GM11168 (cell line): Measurements from ENCODE around the gene LRRC23.
"Not testable (repeated sequence)": the region's sequence is repeated elsewhere in the genome, so short reads cannot be mapped to it uniquely, and the experiment has no call there.

Experiments
- in situ Hi-C: fragments of 300-500 bp; cut with MboI; formaldehyde crosslinking; loops from one replicate; pipeline ENCODE4 v1.12.0; 2022; ENCODE audit warnings: low sequenced_read_pairs; ENCODE audit not compliant: unreplicated experiment

Gene LRRC23, protein sequence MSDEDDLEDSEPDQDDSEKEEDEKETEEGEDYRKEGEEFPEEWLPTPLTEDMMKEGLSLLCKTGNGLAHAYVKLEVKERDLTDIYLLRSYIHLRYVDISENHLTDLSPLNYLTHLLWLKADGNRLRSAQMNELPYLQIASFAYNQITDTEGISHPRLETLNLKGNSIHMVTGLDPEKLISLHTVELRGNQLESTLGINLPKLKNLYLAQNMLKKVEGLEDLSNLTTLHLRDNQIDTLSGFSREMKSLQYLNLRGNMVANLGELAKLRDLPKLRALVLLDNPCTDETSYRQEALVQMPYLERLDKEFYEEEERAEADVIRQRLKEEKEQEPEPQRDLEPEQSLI

DNA sequence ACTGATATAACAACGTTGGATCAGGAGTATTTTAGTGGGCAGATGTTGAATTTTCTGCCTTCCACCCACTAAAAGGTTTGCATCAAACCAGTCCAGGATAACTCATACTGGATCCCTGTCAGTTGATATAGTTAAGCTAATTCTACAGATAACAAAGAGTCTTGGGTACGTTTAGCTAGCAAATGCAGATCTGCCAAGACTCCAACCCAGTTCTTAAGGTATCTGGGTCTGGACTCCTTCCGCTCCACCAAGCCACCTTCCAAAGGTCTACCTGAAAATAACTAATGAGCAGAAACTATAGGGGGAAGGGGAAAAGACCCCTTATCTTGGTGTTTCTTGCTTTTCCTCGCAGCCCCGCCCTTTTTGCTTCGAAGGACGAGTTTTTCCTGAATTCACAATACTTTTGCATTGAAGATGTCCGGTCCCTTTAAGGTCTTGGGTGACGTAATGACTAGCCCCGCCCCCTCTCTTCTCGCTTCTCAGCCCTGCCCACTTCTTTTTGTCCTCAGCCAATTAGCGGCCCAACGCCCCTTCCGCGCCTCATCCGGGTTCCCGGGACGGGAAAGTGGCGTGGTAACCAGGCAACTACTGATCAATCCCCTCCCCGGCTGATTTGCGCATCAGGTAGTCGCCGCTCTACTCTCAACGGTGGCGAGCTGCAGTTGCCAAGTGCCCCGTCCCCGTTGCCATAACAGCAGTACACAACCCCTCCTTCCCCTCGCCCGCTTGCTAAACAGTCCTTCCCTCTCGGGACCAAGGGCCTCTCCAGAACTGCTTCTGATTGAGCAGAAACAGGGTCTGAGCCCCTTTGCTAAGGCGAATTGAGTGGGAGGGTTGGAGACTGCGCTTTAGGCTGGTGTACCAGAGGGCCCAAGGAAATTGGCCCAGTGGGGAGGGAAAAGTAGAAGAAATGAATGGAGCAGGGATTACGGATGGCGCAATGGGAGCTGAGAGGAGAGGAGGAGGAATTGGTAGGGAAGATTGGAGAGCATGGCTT is at the start of gene LRRC23:
LRRC23 (plus strand) TSS at position 543 of the 997 bp plus-strand sequence. CDS start 812 bp downstream, outside the sequence.
- in situ Hi-C loops = no loop called here

- in situ Hi-C loops = no loop called here
These were observed 49.3 kb upstream of the LRRC23 start for GRCh38 chr12:6855322-6855721.

DNA sequence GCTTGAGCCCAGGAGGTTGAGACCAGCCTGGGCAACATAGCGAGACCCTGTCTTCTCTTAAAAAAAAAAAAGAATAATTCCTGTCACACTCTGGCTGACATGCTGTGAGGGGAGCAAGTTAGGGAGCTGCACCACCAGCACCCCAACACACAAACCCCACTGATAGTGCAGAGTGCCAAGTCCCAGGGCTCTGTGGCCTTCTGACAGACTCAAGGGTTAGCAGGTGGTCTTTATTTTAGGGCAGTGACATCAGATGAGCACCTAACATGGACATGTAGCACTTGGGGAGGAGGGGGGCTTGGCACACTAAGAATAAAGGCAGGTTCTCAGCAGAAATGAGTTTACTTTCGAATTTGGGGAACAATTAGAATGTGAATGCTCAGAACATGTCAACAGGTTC is 45.8 kb upstream of the LRRC23 start:
- in situ Hi-C loops = no loop called here

GRCh38 chr12:6860116-6860515 is 44.5 kb upstream of the LRRC23 start:
- in situ Hi-C loops = no loop called here

DNA sequence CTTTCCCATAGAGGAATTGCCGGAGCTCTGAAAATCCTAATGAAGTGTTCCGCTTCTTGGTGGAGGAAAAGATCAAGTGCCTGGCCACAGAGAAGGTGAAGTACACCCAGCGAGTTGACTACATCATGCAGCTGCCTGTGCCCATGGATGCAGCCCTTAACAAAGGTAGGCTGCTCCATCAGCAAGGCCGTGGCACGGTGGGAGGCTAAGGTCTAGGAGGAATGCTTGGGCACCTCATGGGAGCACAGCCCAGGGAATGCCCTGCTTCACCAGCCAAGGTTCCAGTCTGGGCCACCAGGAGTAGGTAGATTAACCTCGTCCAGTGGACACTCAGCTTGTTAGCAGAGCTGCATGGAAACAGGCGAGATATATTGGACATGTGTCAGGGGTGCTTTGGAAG is 43.7 kb upstream of the LRRC23 start:
- in situ Hi-C loops = no loop called here

- in situ Hi-C loops = no loop called here
These were observed 43.2 kb upstream of the LRRC23 start for GRCh38 chr12:6861391-6861790.

DNA sequence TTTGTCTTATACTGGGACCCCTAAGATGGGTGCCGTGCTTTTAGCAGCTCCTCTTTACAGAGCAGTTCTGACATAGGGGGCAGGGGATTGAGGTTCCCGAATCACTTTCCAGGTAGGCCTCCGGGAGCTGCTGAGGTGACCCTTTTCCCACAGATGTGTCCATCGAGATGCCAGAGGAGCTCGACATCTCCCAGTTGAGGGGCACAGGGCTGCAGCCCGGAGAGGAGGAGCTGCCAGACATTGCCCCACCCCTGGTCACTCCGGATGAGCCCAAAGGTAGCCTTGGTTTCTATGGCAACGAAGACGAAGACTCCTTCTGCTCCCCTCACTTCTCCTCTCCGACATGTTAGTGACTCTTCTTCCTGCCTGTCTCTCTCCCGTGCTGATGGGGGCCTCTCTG is 41.6 kb upstream of the LRRC23 start:
- in situ Hi-C loops = no loop called here

- in situ Hi-C loops = no loop called here
These were observed 40.9 kb upstream of the LRRC23 start for GRCh38 chr12:6863586-6864321.

GRCh38 chr12:6865307-6865706 is 39.3 kb upstream of the LRRC23 start:
- in situ Hi-C loops = not testable (repeated sequence)

GRCh38 chr12:6866163-6866919 is 38.3 kb upstream of the LRRC23 start:
- in situ Hi-C loops = no loop called here

GRCh38 chr12:6866920-6867412 is 37.7 kb upstream of the LRRC23 start:
- in situ Hi-C loops = no loop called here

DNA sequence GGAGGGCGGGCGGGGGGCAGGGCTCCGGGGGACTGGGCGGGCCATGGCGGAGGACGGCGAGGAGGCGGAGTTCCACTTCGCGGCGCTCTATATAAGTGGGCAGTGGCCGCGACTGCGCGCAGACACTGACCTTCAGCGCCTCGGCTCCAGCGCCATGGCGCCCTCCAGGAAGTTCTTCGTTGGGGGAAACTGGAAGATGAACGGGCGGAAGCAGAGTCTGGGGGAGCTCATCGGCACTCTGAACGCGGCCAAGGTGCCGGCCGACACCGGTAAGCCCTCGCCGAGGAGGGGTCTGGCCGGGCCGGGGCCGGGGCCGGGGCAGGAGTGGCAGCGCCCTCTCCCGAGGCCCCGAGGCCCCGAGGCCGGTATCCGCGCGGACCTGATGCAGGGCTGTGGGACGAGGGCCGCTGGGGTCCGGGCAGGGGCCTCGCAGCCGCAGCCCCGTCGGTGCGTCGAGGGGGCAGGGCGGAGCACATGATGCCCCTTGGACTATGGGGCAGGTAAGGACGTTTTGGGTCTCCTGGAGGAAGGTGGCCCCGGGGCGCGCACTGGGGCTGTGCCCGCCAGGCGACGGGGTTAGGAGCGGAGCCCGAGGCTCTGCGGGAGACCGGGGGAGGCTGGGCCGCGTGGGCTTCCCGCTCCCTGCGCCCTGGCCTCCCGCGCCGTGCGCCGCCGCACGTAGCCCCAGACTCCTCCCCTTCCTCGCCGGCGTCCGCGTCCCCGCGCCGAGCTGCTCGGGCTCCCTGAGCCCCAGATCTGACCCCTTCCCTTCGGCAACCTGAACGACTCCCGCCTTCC is 37.0 kb upstream of the LRRC23 start, which contains the start of gene TPI1:
TPI1 (plus strand) TSS at position 119 of the 798 bp plus-strand sequence; CDS start at position 155, 36 bp downstream.
- in situ Hi-C loops = no loop called here

DNA sequence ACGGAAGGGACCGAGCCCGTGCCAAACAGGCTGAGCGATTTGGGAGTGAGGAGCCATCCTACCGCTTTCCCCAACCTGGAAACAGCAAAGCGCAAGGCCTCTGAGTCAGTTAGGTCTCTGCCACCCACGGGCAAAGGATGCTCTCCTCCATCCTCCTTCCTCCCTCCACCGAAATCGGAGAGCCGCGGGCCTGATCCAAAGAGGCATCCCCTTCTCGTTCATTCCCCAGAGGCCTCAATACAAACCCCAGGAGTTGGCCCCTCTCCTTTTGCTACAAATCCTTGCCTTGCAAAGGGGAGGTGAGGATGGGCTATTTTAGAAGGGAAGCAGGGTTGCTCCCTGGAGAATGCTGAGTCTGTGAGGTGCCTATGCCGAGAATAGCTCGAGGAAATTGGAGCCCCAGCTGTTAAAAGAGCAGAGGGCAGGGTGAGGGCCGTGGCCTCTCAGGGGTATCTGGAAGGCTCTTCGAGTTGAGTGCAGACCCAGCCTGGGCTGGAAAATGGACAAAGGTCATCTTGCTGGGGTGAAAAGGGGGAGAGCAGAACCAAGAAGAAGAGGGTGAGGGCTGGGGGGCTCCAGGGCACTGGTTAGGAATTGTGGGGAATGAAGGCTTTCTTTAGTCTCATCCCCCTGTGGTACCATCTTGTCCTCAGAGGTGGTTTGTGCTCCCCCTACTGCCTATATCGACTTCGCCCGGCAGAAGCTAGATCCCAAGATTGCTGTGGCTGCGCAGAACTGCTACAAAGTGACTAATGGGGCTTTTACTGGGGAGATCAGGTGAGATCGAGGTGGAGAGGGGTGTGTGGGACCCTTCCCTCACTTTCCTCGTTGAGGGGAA is 36.2 kb upstream of the LRRC23 start:
- in situ Hi-C loops = no loop called here

GRCh38 chr12:6869049-6870021 is 35.3 kb upstream of the LRRC23 start:
- in situ Hi-C loops = no loop called here

DNA sequence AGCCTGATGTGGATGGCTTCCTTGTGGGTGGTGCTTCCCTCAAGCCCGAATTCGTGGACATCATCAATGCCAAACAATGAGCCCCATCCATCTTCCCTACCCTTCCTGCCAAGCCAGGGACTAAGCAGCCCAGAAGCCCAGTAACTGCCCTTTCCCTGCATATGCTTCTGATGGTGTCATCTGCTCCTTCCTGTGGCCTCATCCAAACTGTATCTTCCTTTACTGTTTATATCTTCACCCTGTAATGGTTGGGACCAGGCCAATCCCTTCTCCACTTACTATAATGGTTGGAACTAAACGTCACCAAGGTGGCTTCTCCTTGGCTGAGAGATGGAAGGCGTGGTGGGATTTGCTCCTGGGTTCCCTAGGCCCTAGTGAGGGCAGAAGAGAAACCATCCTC is 34.3 kb upstream of the LRRC23 start:
- in situ Hi-C loops = not testable (repeated sequence)

DNA sequence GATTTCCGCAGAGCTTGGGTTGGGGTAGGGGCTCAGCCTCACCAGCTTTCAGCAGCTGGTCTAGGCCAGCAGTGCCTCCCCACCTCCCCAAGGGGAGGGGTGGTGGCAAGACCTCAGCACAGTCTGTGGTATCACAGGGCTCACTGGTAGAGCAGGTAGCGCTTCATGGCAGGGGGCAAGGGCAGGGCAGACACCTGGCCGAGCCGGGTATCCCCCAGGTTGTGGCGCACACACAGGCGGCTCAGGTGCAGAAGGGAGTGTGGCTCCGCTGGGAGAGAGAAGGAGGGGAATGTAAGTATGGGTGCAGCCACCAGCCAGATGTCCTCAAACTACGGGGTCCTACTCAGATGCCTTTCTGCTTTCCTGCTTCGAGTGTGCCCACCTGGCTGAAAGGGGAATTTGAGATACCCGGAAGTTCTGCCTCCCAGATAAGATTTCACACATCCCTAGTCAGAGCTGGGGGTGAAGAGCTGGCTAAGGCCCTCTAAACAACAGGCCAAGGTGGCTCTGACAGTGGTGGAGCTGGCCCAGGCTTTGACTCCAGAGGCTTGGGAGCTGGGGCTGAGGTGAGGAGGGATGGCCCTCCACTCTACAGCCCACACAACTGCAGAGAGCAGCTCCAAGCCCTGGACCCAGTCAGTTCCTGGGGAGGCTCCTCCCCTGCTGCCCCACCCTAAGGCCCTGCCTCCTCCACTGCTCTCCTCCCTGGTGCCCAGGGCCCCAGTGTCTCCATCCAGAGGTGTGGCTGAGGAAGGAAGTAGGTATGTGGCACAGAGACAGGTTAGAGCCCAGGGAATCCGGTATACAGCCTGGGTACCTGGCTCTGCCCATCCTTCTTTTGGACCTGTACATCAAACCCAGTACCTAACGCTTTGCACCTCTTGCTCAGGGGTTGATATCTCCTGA is 33.3 kb upstream of the LRRC23 start:
- in situ Hi-C loops = no loop called here
